Occipital lobe (tissue), 2 donors: ENCODE results near the gene SELENOF. TPM values are rescaled to one million over a fixed set of nuclear protein-coding genes. Genes with fewer than 3 reads are reported as not detected.
A peak's percentile ranks its signal among the peaks of the same experiment; 100 is the strongest.

Source experiments
- DNase-seq: peaks from one replicate; lab custom pipeline; 2025; lab: John Stamatoyannopoulos, UW
- total RNA-seq: library from RNA; depleted of rRNA; stranded (reverse); fragments of >200 nt; gene quantifications from one replicate; pipeline ENCODE4 v1.2.3, GENCODE V29; 2014

SELENOF gene
- total RNA-seq = 138 TPM

DNA sequence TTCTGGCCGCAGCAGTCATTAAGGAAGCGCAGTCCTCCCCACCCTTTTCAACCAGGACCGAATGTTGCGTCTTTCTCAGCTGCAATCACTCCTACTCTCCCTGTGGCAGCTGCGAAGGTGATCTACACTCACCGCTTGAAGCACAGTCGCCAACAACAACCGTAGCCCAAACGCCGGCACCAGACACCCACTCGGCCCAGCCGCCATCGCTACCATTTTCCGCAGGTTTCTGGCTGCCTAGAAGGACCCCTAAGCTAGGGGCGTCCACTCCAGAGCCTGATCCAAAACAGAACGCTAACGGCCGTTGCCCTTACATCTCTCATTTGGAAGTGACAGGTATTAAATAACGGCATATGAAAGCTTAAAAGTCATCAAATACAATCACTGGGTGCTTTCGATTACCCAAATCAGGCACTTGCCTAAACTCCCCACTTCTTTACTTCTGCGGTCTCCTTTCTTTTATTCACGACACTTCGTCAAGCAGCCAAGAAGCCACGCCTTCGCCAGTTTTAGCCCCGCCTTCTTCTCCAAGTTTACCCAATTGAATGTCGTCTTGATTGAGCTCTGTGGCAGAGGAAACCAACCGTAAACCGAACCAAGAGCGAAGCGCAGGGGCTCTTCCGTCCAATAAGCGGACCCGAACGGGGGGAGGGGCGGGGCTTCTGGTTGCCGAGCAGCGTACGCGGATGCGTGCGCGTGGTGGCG, at the start of gene SELENOF:
SELENOF (minus strand) TSS at position 231 of the 705 bp plus-strand sequence; CDS start at position 216, 15 bp downstream.
- DNase-seq = peak; percentile 98

DNA sequence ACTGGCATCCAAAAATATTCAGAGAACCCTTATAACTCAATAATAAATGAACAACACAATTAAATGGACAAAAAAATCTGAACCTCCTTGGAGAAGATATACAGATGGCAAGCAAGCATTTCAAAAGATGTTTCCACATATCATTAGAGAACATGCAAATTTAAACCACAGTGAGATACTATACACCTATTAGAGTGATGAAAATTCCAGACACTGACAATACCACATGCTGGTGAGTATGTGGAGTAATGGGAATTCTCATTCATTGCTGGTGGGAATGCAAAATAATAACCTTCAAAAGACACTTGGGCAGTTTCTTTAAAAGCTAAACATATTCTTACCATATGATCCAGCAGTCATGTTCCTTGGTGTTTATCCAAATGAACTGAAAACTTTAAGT, 46.6 kb upstream of the SELENOF start:
- no peak for DNase-seq

DNA sequence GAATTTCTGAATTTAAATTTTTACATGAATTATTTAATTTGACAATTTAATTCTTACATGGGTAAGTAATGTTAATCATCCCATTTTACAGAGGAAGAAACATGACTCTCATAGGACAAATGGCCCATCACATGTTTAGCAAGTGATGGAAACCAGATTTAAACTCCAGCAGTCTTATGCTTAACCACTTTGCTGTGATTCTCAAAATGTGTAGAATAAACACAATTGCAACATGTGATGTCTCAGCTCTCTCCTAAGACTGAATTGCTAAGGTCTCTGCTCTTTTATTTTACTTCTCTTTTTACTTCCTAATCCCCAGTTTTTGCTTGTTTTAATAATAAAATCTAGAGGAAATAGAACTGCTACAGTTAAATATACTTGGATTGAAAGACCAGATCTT, 43.3 kb upstream of the SELENOF start:
- no peak for DNase-seq

DNA sequence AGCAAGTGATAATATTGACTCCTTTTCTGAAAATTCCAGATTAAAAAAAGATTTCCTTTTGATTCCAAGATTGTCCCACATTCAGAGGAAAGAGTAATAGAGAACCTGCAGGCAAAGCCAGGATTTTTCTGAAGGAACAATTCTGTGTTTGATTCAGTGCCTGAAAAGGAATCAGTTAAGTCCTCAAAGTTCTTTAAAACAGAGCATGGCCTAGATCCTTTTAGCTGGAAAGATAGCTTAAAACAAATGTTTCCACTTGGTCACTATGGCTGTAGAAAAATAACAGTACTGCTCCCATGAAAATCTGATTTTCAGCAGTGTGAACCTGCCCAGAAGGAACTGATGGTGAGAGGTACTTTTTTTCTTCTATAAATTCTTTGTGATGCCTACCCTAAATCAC, 42.3 kb upstream of the SELENOF start:
- no peak for DNase-seq

DNA sequence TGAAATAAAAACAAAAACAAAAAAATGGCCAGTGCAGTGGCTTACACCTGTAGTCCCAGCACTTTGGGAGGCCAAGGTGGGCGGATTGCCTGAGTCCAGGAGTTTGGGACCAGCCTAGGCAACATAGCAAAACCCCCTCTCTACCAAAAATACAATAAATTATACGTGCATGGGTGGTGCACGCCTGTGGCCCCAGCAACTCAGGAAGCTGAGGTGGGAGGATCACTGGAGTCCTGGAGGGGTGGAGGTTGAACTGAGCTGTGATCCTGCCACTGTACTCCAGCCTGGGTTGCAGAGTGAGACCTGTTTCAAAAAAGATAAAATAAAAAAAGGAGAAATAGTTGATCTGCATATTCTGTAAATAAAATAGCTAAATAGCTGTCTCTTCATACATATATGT, 41.8 kb upstream of the SELENOF start:
- DNase-seq = no peak

DNA sequence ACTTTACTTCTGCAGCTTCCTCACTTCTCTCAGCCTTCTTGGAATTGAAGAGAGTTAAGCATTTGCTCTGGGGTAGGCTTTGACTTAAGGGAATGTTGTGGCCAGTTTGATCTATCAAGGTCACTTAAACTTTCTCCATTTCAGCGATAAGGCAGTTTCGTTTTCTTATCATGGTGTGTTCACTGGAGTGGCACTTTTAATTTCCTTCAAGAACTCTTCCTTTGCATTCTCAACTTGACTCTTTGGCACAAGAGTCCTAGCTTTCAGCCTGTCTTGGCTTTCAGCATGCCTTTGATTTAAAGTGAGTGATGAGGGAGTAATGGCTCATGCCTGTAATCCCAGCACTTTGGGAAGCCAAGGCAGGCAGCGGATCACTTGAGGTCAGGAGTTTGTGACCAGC, 39.2 kb upstream of the SELENOF start:
- DNase-seq = no peak

- no peak for DNase-seq
Observed at GRCh38 chr1:86951430-86951829, 37.5 kb upstream of the SELENOF start.

DNA sequence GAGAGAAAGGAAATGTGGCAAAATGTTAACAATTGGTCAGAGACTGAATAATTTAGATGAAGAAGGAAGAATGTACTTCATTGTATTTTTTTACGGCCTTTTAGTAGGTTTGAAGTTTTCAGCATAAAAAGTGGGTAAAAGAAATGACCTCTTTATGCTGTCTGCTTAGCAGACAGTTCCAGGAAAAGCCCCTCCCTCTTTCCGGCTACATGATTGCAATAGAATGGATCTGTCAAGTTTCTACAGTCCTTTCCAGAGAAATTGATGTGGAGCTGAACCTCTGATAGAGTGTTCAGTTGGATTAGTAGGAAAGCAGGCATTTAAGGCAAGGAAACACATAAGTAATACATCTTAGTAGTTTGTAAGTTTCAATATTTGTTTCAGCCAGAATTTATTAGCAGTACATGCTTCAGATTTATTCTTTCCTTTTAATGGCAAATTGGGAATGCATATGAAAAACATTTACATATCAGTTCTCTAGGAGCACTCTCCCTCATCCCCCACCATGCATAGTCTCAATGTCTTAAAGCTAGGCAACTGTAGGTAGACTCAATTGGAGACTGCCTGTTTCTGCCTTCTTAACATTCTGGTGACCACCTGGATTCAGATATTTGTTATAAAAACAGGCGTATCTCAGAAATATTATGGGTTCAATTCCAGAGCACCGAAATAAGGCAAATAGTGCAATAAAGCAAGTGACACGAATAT, 36.9 kb upstream of the SELENOF start:
- no peak for DNase-seq

GRCh38 chr1:86948212-86948611, 34.3 kb upstream of the SELENOF start:
- DNase-seq = no peak

DNA sequence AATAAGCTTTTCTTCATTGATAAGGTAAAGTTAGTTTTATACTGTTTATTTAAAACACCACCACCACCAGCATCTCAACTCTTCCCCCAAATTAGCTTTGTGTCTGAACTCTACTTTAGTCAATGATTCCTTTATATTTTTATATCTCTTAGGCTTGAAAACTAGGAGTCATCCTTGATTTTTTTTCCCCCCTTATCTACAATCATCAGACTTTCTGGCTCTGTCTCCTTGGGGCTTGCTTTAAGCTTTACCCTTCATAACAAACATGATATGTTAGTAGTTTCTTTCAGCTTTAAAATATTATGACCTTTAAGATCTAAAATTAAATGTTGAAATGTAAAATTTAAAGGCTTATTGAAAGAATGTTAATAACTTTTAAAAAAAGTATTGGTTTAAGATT, 28.8 kb upstream of the SELENOF start:
- no peak for DNase-seq

- no peak for DNase-seq
Observed at GRCh38 chr1:86942042-86942441, 28.1 kb upstream of the SELENOF start.

DNA sequence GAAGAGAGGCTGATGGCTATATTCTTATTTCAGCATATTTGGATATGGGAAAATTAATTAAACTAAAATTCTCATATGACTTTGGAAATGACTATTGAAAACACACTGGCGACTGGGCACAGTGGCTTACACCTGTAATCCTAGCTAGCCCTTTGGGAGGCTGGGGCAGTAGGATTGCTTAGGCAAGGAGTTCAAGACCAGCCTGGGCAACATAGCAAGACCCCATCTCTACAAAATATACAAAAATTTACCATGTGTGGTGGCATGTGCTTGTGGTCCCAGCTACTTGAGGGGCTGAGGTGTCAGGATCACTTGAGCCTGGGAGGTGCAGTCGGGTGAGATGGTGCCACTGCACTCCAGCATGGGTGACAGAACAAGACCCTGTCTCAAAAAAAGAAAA, 26.7 kb upstream of the SELENOF start:
- no peak for DNase-seq

DNA sequence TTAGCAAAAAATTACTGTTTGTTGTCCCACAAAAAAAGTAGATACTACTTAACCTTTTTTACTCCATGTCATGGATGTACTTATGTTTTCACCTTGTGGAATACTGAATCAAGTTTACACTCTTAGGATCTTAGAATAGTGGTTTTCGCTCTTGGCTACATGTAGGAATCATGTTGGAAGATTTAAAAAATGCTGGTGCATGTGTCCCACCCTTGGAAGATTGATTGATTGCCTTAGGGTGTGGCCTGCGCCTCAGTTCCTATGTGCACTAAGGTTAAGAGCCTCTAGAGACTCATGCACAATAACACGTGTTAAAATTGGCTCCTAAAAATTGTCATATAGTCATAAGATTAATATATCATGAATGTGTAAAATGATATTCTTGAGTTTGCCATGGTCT, 25.5 kb upstream of the SELENOF start:
- no peak for DNase-seq

DNA sequence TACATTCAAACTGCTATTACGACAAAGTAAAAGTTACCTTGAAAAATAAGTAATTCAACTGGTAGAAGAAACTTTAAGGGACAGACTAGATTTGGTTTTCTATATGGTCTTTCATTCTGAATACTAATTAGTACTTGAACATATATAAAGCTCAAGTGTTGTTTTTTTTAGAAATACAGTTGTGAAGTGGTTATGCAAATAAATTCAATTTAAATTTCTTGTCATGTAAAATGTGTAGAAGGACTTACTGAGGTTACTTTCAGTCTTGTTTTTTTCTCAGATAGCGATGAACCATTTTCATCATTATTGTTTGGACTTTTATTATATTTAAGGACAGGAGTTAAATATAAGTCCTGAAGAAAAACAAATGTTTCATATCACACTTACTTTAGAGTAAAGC, 24.9 kb upstream of the SELENOF start:
- DNase-seq = no peak

DNA sequence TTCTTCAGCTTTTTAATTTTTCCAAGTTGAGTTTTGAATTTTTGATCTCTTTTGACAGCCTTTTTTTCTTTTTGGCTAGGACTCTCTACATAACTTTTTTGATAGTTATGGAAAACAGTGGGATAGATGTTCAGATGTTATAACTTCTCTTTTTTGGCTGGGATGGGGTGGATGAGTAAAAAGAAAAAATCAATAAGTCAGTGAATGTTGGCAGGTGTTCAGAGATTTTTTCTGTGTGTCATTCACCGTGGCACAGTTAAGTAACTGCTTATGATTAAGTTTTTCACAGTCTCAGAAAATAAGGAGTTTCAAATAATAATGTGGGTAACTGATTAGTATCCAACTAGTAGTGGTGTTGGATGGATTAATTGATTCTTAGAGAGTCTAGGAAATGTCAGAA, 24.5 kb upstream of the SELENOF start:
- no peak for DNase-seq

- no peak for DNase-seq
Observed at GRCh38 chr1:86933562-86934377, 19.8 kb upstream of the SELENOF start.

DNA sequence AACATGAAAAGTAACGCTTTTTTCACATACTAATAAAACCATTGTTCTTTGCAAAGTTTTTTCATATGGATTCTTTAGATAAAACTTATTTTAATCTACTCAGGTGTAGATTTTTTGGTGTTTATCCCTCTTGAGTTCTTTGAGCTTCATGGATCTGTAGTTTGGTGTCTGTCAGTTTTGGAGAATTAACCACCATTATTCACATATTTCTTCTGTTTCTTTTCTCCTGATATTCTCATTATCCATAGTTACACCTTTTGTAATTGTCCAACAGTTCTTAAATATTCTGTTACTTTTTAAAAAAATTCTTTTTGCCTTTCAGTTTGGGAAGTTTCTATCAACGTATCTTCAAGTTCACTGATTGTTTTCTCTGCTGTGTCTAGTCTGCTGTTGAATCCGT, 19.1 kb upstream of the SELENOF start:
- DNase-seq = no peak

DNA sequence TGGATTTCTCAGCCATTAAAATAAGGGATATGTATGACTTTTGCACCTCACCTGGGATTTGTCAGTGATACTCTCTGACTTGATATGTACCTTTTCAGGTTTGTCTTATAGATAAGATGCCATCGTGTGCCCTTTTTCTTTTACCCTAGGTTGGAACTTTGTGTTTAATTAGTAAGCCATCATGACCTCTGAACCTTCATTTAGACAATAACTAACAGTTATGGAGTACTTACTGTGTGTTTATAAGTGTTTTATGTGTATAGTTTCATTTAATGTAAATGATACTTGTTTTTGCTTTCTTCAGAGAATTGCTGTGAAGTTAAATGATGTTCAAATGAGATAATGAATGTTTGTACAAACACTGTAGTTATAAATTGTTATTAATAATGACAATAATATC, 14.9 kb upstream of the SELENOF start:
- no peak for DNase-seq

DNA sequence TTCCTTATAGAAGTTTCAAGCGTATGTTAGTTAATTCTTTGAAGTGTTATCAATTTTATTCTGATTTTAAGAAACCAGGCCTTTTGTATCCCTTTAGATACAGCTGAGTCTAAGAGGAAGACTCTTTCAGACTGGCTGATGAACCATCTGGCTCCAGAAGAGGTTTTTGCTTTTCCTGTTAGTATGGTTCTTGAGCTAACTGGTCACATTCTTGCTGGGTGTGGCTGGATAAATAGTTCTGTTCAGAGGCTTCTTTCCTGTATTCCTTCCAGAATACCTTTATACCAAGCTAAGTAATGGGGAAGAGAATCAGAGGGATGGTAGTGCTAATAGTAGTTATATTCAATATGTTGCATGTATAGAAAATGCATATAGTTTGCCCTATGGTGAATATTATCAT, 13.0 kb upstream of the SELENOF start:
- DNase-seq = no peak

DNA sequence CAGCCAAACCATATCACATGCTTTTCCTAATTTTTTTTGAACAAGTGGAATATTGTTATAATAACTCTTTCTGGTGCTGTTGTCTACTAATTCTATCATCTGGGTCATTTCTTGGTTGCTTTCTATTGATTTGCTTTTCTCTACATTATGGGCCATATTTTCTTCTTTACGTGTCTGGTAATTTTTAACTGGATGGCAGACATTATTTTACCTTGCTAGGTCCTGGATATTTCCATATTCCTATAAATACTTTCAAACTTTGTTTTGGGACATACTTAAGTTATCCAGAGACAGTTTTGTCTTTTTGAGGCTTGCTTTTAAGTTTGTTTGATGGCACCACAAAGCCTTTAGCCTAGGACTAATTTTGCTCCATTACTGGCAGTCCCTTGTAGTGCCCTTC, 11.8 kb upstream of the SELENOF start:
- no peak for DNase-seq

DNA sequence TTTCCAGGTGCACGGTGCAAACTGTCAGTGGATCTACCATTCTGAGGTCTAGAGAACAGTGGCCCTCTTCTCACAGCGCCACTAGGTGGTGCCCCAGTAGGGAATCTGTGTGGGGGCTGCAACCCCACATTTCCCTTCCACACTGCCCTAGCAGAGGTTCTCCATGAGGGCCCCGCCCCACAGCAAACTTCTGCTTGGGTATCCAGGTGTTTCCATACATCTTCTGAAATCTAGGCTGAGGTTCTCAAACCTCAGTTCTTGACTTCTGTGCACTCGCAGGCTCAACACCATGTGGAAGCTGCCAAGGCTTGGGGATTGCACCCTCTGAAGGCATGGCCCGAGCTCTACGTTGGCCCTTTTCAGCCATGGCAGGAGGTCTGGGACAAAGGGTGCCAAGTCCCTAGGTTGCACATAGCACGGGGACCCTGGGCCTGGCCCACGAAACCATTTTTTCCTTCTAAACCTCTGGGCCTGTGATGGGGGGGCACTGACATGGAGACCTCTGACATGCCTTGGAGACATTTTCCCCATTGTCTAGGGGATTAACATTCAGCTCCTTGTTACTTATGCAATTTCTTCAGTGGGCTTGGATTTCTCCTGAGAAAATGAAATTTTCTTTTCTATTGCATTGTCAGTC, 10.5 kb upstream of the SELENOF start:
- DNase-seq = no peak

- DNase-seq = no peak
Observed at GRCh38 chr1:86922445-86922844, 8.5 kb upstream of the SELENOF start.
